K562 (cell line): ENCODE results near the gene WDR54. TPM values are rescaled to one million over a fixed set of nuclear protein-coding genes. Genes with fewer than 3 reads are reported as not detected.
A peak's percentile ranks its signal among the peaks of the same experiment; 100 is the strongest.

Source experiments
- ATAC-seq: fragments of 200-7000 bp; cut with Tn5 transposase; 3 replicates; pipeline ENCODE4 v1.9.1; 2020; ENCODE audit warnings: moderate library complexity
- BruUV-seq: library from RNA; stranded (reverse); fragments of 400-500 nt; replicated peaks from 2 replicates; lab custom pipeline; 2021; lab: Mats Ljungman, UMichigan
- CTCF ChIA-PET: fragments of 300-600 bp; formaldehyde crosslinking; extraction: SDS; loops from one replicate; lab custom pipeline; 2021; ENCODE audit warnings: low intra/inter-chr PET ratio; lab: Yijun Ruan, JAX
- POLR2A ChIA-PET: fragments of 300-600, 350-650 bp; sonication (Branson Sonifier 250); formaldehyde crosslinking; extraction: SDS; loops from one replicate; lab custom pipeline; 2021; ENCODE audit warnings: antibody characterized with exemption, inconsistent platforms; lab: Yijun Ruan, JAX
- DNase-seq, 4 experiments: peaks; one replicate each; pipeline versions ENCODE4 v3.0.0 to v3.0.0-alpha.2; 2011 to 2018; ENCODE audit warnings: low spot score in 3 of 4, mixed read lengths in 3 of 4; ENCODE audit errors: extremely low read depth in 1 of 4
- FAIRE-seq: peaks from 2 replicates; lab custom pipeline; 2011; peaks lifted over from hg19 to GRCh38; lab: Jason Lieb, UNC
- H2AFZ ChIP-seq: 2 replicates; pipeline ENCODE4 v1.6.0; 2011; ENCODE audit warnings: low read depth, low read length, control low read depth, inconsistent platforms
- H3K27ac ChIP-seq: fragments of 200-600 bp; 3 replicates; pipeline ENCODE4 v1.8.0; 2011; ENCODE audit warnings: low read depth, mild to moderate bottlenecking, control low read depth, inconsistent platforms, low read length, moderate library complexity, mixed read lengths; ENCODE audit errors: extremely low read depth
- H3K27me3 ChIP-seq, 2 experiments: fragments of 300-600 bp in 1 of 2; 2 replicates in 1 of 2; 3 replicates in 1 of 2; pipeline versions ENCODE4 v1.6.0 to v1.8.0; 2011; ENCODE audit warnings: inconsistent platforms in 2 of 2, low read length in 2 of 2, mild to moderate bottlenecking in 1 of 2, mixed read lengths in 1 of 2, moderate library complexity in 1 of 2; ENCODE audit not compliant: control insufficient read depth in 2 of 2, insufficient read depth in 2 of 2
- H3K36me3 ChIP-seq: fragments of 300-600 bp; 3 replicates; pipeline ENCODE4 v1.8.0; 2011; ENCODE audit warnings: mild to moderate bottlenecking, low read length, inconsistent platforms; ENCODE audit not compliant: control insufficient read depth, insufficient read depth
- H3K4me1 ChIP-seq, 2 experiments: fragments of 200-600 bp in 1 of 2; replicated peaks in 1 of 2; 2 replicates in 1 of 2; 3 replicates in 1 of 2; pipeline versions ENCODE4 v1.5.1 to v1.8.0; 2011; ENCODE audit warnings: inconsistent platforms in 2 of 2, low read length in 2 of 2, mild to moderate bottlenecking in 1 of 2, mixed read lengths in 1 of 2, moderate library complexity in 1 of 2; ENCODE audit not compliant: control insufficient read depth in 2 of 2, insufficient read depth in 2 of 2
- H3K4me2 ChIP-seq: 2 replicates; pipeline ENCODE4 v1.6.1; 2011; ENCODE audit warnings: low read length, control low read depth, inconsistent platforms, mixed read lengths; ENCODE audit not compliant: insufficient read depth
- H3K4me3 ChIP-seq: fragments of 200-600 bp; sonication (generic), shearing (Covaris generic); 2 replicates; pipeline ENCODE4 v1.5.1; 2016; ENCODE audit warnings: control low read depth, inconsistent platforms
- H3K79me2 ChIP-seq: fragments of 200-600 bp; 3 replicates; pipeline ENCODE4 v1.8.0; 2011; ENCODE audit warnings: low read length, inconsistent platforms; ENCODE audit not compliant: control insufficient read depth, insufficient read depth
- H3K9ac ChIP-seq, 2 experiments: 2 replicates each; pipeline versions ENCODE4 v1.6.0 to v1.6.1; 2011; ENCODE audit warnings: low read depth in 2 of 2, low read length in 2 of 2, control low read depth in 1 of 2, inconsistent platforms in 1 of 2, mild to moderate bottlenecking in 1 of 2, mixed read lengths in 1 of 2; ENCODE audit not compliant: insufficient read depth in 1 of 2
- H3K9me1 ChIP-seq: one replicate; pipeline ENCODE4 v1.6.0; 2011; ENCODE audit warnings: inconsistent platforms, mild to moderate bottlenecking, low read length, moderate library complexity; ENCODE audit not compliant: control insufficient read depth, insufficient read depth
- H3K9me3 ChIP-seq: replicated peaks from 2 replicates; pipeline ENCODE4 v1.5.1; 2011; ENCODE audit warnings: low read depth, low read length, inconsistent platforms; ENCODE audit not compliant: control insufficient read depth, insufficient read depth
- H4K20me1 ChIP-seq: replicated peaks from 2 replicates; pipeline ENCODE4 v1.6.1; 2011; ENCODE audit warnings: low read length, inconsistent platforms, mixed read lengths; ENCODE audit not compliant: control insufficient read depth, insufficient read depth
- C11orf30 ChIP-seq: fragments of 450-650 bp; IDR thresholded peaks from 2 replicates; pipeline ENCODE4 v1.6.1; 2016; ENCODE audit warnings: low read depth, mild to moderate bottlenecking
- MAFG ChIP-seq: fragments of 450-650 bp; conservative IDR thresholded peaks from 2 replicates; pipeline ENCODE4 v1.6.1; 2016; ENCODE audit warnings: missing genetic modification characterization, missing compliant biosample characterization
- NFE2 ChIP-seq: IDR thresholded peaks from 2 replicates; pipeline ENCODE4 v1.6.1; 2014; ENCODE audit warnings: antibody characterized with exemption, low read depth
- SMARCA4 ChIP-seq: fragments of 450-650 bp; IDR thresholded peaks from 2 replicates; pipeline ENCODE4 v1.6.1; 2016
- TAF1 ChIP-seq: IDR thresholded peaks from 2 replicates; pipeline ENCODE4 v1.6.1; 2011; ENCODE audit warnings: mild to moderate bottlenecking, low read length, moderate library complexity; ENCODE audit not compliant: insufficient read depth, control insufficient read depth, severe bottlenecking; ENCODE audit errors: extremely low read depth
- ZNF324 ChIP-seq: fragments of 250-450 bp; sonication (Bioruptor Pico); IDR thresholded peaks from 2 replicates; pipeline ENCODE4 v1.4.0; 2020; ENCODE audit warnings: mild to moderate bottlenecking
- ZNF384 ChIP-seq: IDR thresholded peaks from 2 replicates; pipeline ENCODE4 v1.6.1; 2012; ENCODE audit warnings: low read depth, low read length, improper control_type of control experiment
- ZNF507 ChIP-seq: conservative IDR thresholded peaks from 2 replicates; pipeline ENCODE4 v1.6.1; 2017; ENCODE audit warnings: missing genetic modification characterization, missing compliant biosample characterization
- WGBS: fragments of 100-300 bp; shearing (Covaris generic); methylation state at CpG from one replicate; pipeline ENCODE4 v1.1.6; 2016; ENCODE audit warnings: low coverage, mixed read lengths; ENCODE audit not compliant: insufficient coverage; ENCODE audit errors: missing lambda C conversion rate; 5-methylcytosine and 5-hydroxymethylcytosine counted together
- in situ Hi-C: fragments of 300-500 bp; cut with MboI; formaldehyde crosslinking; loops from 4 replicates; pipeline ENCODE4 v1.15.0; 2018; ENCODE audit warnings: inconsistent platforms, mixed read lengths
- intact Hi-C: fragments of 100-400 bp; cut with micrococcal nuclease; formaldehyde crosslinking; loops from 2 replicates; pipeline ENCODE4 v1.14.2; 2022
- polyA plus RNA-seq, 8 experiments: library from polyadenylated mRNA; depleted of rRNA in 4 of 8; stranded (reverse) in 5 of 8; unstranded in 3 of 8; fragments of >200 nt; fragmentation: Nextera tagmentation in 2 of 8; fragmentation: Illumina TruSeq in 1 of 8; extraction: Ambion mirVana in 2 of 8; extraction: Trizol in 1 of 8; gene quantifications; 2 replicates each; pipeline versions ENCODE4 v1.2.1 to v1.2.3, GENCODE V29; 2011 to 2014; ENCODE audit warnings: inconsistent platforms in 1 of 8, missing spikeins in 1 of 8
- total RNA-seq, 7 experiments: library from RNA; depleted of rRNA in 6 of 7; stranded (reverse); fragments of >200 nt in 6 of 7; fragmentation: Illumina TruSeq in 2 of 7; extraction: Trizol in 2 of 7; gene quantifications; 2 replicates each; pipeline versions ENCODE4 v1.2.1 to v1.2.3, GENCODE V29; 2011 to 2021; ENCODE audit warnings: low replicate concordance in 1 of 7
- TF ChIP-seq, protein P1 (sequence below): fragments of 450-650 bp; IDR thresholded peaks from 2 replicates; pipeline ENCODE4 v1.6.1; 2018; ENCODE audit not compliant: partially characterized antibody

The WDR54 gene
- total and polyA plus RNA-seq, 9 of the 15 experiments (the other 6 are each of a cell fraction or from before 2014, with no cell fraction given): 5.2 to 15.2 (median 7.4) TPM

- DNase-seq: no peak
- no peak for TF ChIP-seq SMARCA4
- TF ChIP-seq ZNF507 (tag): no peak
- peak; percentile 51 for TF ChIP-seq ZNF384
- no peak for TF ChIP-seq TAF1
- ChIA-PET CTCF (no interaction called here), POLR2A (interaction anchor here (0.5 to 0.6 kb wide), 2 partner anchors 45 to 256 kb away, joined by 3 to 5 read pairs; no protein-coding TSS in a partner anchor)
- no peaks in the 10 kb centered on the region for H3K9me1 ChIP-seq
- no peaks in the 10 kb centered on the region for H3K36me3 ChIP-seq
- ATAC-seq: no peak
- H3K27me3 ChIP-seq: no peaks in the 10 kb centered on the region
- no peak overlapping the region for H3K9ac ChIP-seq
- H3K27ac ChIP-seq: no peak overlapping the region
- BruUV-seq: no TSS peak
- H3K9me3 ChIP-seq: no peaks in the 10 kb centered on the region
- H3K4me1 ChIP-seq: peaks cover 0 to 2% of the 10 kb centered on the region in 2 experiments; a peak in 2 of 5 replicates
- no peak for FAIRE-seq
- H3K4me2 ChIP-seq: no peak overlapping the region
- intact Hi-C loops (loop anchor here (2.0 kb wide), 1 partner anchor 69 kb away; no protein-coding TSS in a partner anchor), in situ Hi-C loops (no loop called here)
- H3K79me2 ChIP-seq: no peaks in the 10 kb centered on the region
- H4K20me1 ChIP-seq: no peaks in the 10 kb centered on the region
- WGBS: 7% methylated on average over 1 of the region's 2 CpGs
- no peak overlapping the region for H3K4me3 ChIP-seq
- H2AFZ ChIP-seq: no peak overlapping the region
Measured at GRCh38 chr2:74401891-74402290, 19.6 kb upstream of the WDR54 start.

DNA sequence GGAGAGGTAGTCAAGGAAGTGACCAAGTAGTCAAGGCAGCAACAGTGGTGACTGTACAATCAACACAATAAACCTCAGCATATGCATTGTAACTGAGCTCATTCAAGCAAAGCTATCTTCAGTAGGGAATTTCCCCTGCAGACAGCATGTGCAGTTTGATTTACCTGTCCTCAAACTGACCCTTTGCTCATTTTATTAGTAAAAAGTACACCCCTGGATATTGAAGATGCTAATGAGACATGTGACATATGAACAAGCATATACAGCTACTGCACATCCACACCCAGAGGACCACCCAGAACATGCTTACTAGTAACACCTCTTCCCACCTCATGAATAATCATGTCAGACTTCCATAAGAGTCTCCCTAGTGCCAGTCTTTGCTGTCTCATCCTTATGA lies 15.5 kb upstream of the WDR54 start:
- DNase-seq (no peak), ATAC-seq (no peak), FAIRE-seq (peak; percentile 11)
- Histone ChIP-seq H3K4me1 (peaks cover 0 to 3% of the 10 kb centered on the region in 2 experiments; a peak in 2 of 5 replicates), H2AFZ (no peak overlapping the region), H3K36me3 (no peaks in the 10 kb centered on the region), H3K27ac (no peak overlapping the region), H3K4me2 (no peak overlapping the region), H3K9ac (no peak overlapping the region), H3K9me3 (no peaks in the 10 kb centered on the region), H3K9me1 (no peaks in the 10 kb centered on the region), H4K20me1 (no peaks in the 10 kb centered on the region), H3K4me3 (no peak overlapping the region), H3K79me2 (no peaks in the 10 kb centered on the region), H3K27me3 (peaks cover 0 to 6% of the 10 kb centered on the region in 2 experiments; a peak in 1 of 5 replicates)
- in situ Hi-C loops (no loop called here), intact Hi-C loops (no loop called here)
- 0 out of 2 replicates have a peak, but pooled peaks have one; percentile 19 for TF ChIP-seq MAFG
- no peak for TF ChIP-seq ZNF324
- TF ChIP-seq C11orf30: 0 out of 2 replicates have a peak, but pooled peaks have one; percentile 15
- 0 out of 2 replicates have a peak, but pooled peaks have one; percentile 4 for TF ChIP-seq NFE2
- TF ChIP-seq, protein P1, sequence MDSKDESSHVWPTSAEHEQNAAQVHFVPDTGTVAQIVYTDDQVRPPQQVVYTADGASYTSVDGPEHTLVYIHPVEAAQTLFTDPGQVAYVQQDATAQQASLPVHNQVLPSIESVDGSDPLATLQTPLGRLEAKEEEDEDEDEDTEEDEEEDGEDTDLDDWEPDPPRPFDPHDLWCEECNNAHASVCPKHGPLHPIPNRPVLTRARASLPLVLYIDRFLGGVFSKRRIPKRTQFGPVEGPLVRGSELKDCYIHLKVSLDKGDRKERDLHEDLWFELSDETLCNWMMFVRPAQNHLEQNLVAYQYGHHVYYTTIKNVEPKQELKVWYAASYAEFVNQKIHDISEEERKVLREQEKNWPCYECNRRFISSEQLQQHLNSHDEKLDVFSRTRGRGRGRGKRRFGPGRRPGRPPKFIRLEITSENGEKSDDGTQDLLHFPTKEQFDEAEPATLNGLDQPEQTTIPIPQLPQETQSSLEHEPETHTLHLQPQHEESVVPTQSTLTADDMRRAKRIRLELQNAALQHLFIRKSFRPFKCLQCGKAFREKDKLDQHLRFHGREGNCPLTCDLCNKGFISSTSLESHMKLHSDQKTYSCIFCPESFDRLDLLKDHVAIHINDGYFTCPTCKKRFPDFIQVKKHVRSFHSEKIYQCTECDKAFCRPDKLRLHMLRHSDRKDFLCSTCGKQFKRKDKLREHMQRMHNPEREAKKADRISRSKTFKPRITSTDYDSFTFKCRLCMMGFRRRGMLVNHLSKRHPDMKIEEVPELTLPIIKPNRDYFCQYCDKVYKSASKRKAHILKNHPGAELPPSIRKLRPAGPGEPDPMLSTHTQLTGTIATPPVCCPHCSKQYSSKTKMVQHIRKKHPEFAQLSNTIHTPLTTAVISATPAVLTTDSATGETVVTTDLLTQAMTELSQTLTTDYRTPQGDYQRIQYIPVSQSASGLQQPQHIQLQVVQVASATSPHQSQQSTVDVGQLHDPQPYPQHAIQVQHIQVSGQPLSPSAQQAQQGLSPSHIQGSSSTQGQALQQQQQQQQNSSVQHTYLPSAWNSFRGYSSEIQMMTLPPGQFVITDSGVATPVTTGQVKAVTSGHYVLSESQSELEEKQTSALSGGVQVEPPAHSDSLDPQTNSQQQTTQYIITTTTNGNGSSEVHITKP: peak; percentile 29
- no TSS peak for BruUV-seq
- CTCF ChIA-PET: no interaction called here
- POLR2A ChIA-PET: interaction anchor here (0.7 kb wide), 1 partner anchor 960 kb away, joined by 3 read pairs; no protein-coding TSS in a partner anchor
